Posterior cingulate gyrus (tissue), 11 donors: ENCODE data around the gene PEAK3.

ENCODE experiments used
- DNase-seq, 10 donors: peaks; one replicate each; pipeline versions ENCODE4 v3.0.0 to v3.0.0-alpha.2; 2020 to 2021; ENCODE audit warnings: mixed read lengths in 3 of 10
- intact Hi-C: fragments of 100-400 bp; cut with DNase I; formaldehyde crosslinking; loops from one replicate; pipeline ENCODE4 v1.15.1; 2023

PEAK3 gene

DNA sequence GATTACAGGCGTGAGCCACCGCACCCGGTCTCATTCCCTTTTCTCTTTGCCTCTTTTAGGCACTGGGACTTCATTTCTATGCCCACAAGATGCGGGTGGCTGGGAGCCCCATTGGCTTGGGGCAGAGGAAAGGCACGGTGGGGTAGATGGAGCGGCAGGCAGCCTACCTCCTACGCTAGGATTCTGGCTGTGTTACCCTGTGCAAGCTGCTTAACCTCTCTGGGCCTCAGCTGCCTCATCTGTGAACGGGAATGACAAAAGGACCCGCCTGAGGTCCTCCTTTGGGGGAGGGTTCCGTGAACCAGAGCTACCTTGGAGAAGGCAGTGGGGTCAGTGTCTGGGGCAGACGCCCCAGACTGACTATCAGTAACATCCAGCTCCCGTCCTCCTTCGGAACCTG lies 35.3 kb upstream of the PEAK3 start:
- intact Hi-C loops: loop anchor here (1.0 to 5.0 kb wide), 2 partner anchors 40 to 161 kb away; no protein-coding TSS in a partner anchor
- no peak for DNase-seq

DNA sequence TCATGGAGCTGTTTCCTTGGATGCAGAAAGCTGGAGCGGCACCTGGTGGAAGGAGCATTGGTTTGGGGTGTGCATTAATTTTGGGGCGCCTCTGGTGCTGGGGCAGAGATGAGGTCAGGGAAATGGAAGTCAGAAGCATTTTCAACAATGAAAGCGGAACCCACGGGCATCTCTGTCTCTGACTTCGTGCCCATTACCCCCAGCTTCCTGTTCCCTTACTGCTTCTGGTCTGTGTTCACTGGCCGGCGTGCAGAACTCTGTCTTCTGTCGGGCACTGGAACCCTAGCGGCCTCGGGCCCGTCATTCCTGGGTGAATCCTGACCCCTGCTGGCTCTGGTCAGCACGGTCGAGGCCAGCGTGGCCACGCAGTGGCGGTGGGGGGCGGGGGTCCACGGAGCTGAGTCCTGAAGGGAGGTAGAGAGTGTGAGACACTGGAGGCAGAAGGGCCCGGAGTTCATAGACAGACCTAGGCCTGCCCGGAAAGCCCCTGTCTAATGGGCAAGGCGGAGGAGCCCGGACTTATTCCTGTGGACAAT lies 33.9 kb upstream of the PEAK3 start:
- peak in 9 of 10 donors; percentile 54 to 95 (median 74) for DNase-seq
- intact Hi-C loops: loop anchor here (1.0 to 5.0 kb wide), 2 partner anchors 39 to 80 kb away; partner anchors contain the start of genes PLEKHJ1 and SF3A2

DNA sequence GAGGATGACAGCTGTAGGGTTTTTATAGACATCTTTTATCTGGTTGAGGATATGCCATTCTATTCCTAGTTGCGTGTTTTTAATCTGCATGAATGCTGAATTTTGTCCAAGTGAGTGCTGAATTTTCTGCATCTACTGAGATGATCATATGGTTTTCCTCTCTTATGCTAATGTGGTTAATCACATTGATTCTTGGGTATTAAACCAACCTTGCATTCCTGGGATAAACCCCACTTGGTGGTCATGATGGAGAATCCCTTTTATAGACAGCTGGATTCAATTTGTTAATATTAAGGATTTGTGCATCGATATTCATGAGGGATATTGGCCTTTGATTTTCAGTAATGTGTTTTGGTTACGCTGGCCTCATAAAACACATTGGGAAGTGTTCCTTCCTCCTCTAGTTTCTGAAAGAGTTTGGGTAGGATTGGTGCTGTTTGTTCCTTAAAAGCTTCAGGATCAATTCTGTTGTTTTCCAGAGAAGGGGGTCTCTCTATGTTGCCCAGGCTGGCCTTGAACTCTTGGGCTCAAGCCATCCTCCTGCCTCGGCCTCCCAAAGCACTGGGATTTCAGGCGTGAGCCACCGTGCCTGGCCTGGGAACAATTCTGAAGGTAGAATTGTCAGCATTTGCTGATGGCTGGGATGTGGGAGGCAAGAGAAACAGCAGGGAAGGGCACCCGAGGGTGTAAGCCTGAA lies 33.3 kb upstream of the PEAK3 start:
- DNase-seq: no peak
- intact Hi-C loops: loop anchor here (5.0 kb wide), 1 partner anchor 38 kb away; no protein-coding TSS in a partner anchor

DNA sequence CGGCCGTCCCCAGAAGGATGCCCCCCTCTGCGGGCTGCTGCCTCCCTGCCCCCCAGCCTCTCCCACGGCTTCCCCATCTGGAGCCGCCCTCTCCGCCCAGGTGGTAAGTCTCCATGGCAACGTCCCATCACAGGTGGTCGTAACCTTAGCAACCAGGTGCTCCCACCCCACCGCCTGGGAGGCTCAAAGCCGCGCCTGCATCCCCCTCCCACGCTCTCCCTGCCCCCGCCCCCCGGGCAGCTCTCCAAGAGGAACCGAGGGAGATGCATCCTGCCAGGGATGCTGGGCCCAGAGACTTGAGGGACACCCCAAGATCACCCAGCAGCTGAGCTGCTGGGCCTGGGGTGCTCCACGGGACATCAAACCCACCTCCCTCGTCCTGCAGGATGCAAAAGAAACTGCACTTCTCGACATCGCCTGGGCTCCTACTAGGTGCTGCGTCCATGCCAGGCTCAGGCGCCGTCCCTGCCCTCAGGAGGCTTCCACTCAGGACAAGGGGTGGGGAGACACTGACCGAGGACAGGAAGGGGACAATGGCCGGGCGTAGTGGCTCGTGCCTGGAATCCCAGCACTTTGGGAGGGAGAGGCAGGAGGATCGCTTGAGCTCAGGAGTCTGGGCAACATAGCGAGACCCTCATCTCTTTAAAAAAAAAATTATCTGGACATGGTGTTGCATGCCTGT lies 31.0 kb upstream of the PEAK3 start:
- no peak for DNase-seq
- intact Hi-C loops: no loop called here

DNA sequence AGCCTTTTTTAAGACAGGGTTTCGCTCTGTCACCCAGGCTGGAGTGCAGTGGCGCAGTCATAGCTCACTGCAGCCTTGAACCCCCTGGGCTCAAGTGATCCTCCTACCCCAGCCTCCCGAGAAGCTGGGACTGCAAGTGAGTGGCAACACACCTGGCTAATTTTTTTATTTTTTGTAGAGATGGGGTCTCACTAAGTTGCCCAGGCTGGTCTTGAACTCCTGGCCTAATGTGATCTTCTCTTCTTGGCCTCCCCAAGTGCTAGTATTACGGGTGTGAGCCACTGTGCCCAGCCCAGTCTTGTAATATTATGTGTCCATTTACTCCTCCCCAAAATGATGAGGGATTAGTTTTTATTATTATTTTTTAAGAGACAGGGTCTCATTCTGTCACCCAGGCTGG lies 29.1 kb upstream of the PEAK3 start:
- intact Hi-C loops: no loop called here
- no peak for DNase-seq

DNA sequence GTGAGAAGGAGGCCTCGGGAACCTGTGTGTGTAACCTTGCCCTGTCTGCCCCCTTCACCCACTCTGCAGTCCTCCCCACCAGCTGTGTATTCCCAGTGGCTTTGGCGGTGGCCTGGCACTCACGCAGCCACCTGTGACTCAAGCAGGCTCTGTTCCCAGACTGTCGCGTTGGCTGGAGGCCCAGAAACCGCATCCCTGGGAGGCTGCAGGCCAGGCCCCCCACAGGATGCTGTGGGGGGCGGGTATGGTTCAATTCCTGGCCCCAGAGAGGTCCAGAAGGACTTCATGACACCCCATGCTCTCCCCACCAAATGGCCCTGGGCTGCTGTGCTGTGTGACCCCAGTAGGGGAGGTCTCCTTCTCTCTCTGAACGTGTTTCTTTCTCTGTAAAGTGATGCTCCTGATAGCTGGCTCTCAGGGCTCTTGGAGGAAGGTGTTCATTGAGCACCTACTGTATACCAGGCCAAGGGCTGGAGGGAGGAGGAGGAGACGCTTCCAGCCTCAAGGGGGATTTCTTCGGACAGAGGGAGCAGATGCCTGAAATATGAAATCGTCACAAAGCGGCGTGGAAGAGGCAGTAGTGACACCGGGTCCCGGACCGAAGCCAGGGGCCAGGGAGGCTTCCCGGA lies 27.9 kb upstream of the PEAK3 start:
- intact Hi-C loops: no loop called here
- DNase-seq: peak in 9 of 10 donors; percentile 50 to 94 (median 73)

DNA sequence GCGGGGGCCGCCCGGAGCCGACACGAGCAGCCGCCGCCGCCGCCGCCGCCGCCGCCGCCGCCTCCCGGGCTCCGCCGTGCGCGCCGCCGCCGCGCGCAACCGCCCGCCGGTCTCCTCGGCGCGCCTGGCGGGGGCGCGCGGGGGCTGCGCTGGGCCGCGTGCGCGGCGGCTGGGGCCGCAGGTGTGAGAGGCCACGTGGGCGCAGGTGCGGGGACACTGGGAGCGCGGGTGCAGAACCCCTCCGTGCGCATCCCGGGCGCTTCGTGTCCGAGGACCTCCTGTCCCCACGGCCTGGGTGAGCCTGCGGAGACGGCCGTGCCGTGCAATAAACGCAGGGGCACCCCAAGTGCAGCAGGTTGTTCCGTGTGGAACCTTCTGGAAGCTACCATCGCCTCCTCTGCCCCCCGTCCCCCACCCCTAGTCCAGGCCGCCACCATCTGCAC lies 26.2 kb upstream of the PEAK3 start, which contains the start of gene LINGO3:
TSS of gene LINGO3 (minus strand) at position 41 of the 443 bp plus-strand sequence. CDS start 16,378 bp downstream, outside the sequence.
- intact Hi-C loops: no loop called here
- DNase-seq: no peak

DNA sequence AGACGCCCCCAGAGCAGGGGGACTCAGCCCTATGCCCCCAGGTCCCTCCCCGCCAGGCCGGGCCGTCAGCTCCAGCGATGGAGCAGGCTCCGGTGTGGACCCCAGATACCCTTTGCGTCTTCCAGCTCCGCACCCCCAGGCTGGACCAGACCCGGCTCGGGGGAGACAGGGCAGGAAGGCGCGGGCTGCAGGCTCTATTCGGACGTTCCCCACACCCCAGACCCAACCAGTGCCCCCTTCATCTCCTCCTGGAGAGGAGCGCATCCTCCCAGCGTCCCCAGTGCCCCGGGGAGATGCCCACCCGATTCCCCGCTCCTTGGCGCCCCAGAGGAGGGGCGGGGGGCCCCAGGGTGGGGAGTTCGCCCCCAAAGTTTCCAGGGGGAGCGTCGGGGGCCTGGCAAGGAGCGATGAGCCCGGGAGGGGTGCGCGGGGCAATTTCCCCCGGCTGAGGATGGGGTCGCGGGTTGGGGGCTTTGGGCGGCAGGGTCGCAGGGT lies 25.6 kb upstream of the PEAK3 start:
- intact Hi-C loops: no loop called here

DNA sequence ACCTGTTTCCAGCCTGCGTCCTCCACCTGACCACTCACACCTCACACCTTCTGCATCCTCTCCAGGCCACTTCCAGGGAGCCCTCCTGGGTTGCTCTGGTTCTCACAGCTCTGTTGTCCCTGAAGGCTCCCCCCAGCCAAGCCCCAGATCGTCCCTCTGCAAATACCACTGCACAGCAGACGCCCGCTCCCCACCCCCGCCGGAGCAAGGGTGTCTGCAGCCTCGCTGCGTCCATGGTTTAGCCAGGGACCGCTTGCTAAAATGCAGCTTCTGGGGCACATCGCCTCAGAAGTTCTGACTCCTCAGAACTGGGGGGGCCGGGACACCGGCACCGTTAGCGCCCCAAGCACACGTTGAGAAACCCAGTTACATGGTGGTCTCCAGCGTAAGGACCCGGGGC lies 25.0 kb upstream of the PEAK3 start:
- DNase-seq: no peak
- intact Hi-C loops: no loop called here

More for the DNA sequence above, 25.6 kb upstream of the PEAK3 start:
- no peak for DNase-seq

DNA sequence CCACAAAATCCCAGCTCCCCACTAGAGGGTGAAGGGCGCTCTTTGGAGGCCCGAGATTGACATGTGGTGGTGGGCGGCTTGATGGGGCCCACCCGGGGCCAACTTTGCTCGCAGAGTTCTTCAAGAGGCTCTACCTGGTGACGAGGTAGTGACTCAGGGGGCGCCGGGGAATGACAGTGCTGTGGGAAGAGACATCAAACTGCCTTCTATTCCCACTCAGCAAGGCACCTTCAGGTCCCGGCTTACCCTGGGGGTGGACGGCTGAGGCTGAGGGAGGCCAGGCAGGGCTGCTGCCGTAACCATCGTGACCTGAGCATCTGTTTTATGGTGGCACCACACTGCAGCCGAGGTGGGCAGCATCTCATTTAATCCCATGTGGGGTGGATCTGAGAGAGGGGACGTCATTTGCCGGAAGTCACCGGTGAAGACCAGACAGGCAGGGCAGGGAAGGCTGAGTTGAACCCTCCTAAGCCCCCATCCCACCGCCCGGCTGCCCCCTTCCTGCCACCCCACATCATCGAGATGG lies 24.4 kb upstream of the PEAK3 start:
- intact Hi-C loops: no loop called here
- DNase-seq: no peak

DNA sequence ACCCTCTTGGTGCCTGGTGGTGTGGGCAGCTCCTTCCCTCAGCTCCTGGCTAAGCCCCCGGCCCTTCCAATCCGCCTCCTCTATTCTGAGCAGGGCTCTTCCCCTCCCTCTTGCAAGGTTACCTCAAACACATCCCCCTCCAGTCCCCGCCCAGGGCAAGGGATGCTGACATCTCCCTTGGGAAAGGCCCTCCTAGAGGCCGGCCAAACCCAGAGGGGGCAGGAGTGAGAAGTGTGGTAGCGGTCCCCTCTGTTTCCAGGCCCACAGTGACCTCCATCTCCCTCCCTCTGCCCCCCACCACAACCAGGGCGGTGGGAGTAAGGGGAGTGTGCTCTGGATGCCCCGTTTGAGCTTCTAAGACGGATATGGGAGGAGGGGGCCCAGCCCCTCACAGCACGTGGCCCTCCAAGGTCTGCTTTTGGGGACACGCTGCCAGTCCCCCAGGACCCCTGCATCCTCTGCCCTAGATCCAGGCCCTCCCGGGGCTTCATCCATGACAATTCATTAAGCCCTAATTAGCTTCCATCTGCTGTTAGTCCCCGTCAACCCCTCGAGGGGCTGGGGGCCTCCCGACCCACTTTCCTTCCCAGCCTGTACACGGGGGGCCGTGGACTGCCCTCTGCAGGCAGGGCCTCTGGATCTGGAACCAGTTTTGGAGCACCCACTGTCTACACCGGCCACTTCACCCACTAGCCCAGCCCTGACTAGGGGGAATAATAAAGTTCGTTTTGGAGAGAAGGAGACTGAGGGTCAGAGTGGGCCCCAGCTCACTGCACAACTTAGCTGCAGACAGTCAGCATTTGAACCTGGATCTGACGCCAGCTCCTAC lies 23.7 kb upstream of the PEAK3 start:
- no peak for DNase-seq

DNA sequence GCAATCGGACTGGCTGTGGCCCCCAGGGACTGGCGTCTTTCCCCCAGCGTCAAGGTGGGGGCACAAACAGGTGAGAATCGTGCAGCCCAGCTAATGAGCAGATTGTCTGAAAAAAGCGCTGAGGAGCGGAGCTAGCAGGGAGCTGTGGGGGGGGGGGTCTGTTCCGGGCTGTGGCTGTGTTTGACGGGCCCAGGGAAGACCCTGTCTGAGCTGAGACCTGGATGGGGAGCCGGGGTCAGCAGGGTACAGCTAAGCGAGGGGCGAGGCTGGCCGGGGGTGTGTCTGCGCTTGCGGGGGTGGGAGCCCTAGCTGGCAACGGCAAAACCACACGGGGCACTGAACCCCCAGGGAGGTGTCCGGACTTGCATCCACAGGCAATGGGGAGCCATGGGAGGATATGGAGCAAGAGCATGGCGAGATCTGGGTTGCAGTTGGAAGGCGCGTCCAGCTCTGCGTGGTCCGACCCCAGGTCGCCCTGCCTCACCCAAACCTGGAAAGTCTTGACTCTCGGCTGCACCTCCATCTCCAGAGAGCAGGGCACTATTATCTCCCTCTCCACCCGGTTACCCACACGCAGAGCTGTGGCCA lies 21.3 kb upstream of the PEAK3 start:
- intact Hi-C loops: no loop called here

More for the DNA sequence above, 23.7 kb upstream of the PEAK3 start:
- intact Hi-C loops: no loop called here

DNA sequence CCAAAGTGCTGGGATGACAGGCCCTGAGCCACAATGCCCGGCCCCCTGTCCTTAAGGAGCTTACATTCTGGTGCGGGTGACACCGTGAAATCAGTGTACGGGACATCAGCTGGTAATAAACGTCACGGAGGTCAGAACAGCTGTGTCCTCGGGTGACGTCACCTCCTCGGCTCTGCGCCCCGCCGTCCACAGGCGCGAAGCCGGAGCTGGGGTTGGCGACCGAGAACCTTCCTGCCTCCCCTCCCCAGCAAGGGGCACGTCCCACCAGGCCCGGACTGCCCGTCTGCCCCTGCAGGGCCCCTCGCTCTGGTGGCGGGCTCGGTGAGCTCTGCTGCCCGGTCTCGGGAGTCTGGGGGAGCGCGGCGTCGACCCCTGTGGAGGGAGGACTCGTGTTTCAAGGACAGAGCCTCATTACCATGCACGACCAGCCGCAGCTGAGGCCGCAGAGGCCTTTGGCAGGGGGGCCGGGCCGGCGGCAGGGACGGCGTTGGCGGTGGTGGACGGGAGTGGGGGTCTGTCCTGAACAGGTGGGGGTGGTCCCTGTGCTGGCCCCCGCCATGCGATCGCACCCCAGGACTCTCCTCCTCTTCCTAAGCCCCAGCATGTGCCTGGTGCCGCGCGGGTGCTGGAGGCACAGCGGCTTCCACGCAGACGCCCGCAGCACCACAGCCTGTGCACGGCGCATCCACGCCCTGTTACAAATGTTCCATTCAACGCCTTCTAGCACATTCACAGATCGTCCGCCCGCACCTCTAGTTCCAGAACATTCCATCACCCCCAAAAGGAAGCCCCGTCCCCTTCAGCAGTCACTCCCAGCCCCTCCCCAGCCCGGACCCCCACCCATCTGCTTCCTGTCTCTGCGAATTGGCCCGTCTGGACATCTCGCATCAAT lies 20.6 kb upstream of the PEAK3 start:
- intact Hi-C loops: no loop called here
- peak in 1 of 10 donors; percentile 27 for DNase-seq

More for the DNA sequence above, 21.3 kb upstream of the PEAK3 start:
- DNase-seq: no peak

DNA sequence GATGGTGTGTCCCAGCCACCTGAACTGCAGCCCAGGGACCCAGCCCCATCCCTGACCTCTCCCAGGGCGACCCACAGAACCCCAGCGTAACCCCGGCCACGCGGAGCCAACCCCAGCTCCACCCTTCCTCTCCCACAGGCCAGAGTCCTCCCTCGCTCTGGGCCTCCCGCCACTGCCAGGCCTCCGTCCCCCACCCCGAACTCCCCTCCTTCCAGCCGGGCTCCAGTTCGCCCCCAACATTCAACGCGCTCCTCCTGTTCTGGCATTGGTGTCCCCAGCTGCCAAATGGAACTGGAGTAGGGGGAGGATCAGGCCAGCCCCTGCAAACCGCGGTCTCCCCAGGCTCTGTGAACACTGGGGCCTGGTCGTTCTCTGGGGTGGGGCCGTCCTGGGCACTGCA lies 18.6 kb upstream of the PEAK3 start:
- intact Hi-C loops: no loop called here
- no peak for DNase-seq

DNA sequence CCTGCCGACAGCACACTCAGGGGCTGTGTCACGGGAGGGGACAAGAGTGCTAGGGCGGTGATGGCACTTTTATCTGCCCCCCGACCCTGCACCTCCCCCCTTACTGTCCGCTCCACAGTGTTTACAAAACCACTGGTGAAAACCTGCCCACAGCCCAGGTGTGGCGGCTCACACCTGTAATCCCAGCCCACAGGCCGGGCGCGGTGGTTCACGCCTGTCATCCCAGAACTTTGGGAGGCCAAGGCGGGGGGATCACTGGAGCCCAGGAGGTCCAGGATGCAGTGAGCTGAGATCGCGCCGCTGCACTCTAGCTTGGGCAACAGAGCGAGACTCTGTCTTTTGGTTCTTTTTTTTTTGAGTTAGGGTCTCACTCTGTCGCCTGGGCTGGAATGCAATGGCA lies 14.2 kb upstream of the PEAK3 start:
- intact Hi-C loops: no loop called here
- no peak for DNase-seq

DNA sequence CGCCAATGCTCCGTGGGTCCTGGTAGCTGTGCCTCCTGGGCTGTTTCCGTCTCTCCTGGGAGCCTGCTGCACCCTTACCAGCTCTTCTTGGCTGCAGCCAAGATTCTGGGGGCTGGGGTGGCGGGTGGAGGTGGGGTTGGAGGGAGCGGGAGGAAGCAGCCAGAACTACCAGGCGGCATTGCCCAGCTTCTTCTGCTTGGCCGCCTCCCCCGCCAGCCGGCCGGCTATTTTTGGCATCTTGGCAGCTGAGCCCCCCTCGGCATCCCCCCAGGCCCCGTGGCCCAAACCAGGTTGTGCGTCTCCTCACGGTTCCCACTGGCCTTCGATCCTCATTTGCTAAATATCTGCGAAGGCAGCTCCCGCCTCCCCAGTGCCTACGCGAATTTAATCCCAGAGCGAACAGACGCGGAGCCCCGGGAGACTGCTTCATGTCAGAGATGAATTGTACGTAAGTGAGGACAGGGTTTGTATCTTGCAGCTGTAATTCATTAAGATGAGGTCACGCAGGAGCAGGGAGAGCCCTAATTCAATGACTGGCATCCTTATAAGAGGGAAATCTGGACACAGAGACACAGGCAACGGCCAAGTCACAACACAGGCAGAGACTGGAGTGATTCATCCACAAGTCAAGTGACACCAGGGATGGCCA lies 12.8 kb upstream of the PEAK3 start:
- intact Hi-C loops: no loop called here
- peak in 3 of 10 donors; percentile 28 to 86 (median 50) for DNase-seq

DNA sequence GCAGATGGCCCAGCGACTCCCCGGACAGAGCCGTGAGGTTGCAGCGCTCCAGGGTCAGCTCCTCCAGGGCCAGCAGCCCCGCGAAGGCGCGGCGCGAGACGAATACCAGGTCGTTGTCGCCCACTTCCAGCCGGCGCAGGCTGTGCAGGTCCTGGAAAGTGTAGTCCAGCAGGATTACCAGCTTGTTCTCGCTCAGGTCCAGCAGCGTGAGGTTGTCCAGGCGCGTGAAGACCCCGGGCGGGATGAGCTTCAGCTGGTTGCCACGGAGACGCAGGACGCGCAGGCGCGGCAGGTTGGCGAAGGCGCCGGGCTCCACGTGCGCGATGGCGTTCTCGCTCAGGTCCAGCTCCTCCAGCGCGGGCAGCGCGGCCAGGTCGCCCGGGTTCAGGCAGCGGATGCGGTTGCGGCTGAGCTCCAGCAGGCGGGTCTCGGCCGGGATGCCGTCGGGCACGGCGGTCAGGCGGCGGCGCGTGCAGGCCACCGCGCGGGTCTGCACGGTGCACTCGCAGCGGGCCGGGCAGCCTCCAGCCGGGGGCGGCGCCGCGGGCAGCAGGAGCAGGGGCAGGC lies 9.3 kb upstream of the PEAK3 start:
- peak in 2 of 10 donors; percentile 75 to 85 for DNase-seq
- intact Hi-C loops: no loop called here
